Medulla oblongata (tissue), 1 donor: ENCODE data around the gene MOB3A.

Experiments used
- DNase-seq: peaks from one replicate; pipeline ENCODE4 v3.0.0-alpha.2; 2015; ENCODE audit errors: extremely low spot score

The MOB3A gene

DNA sequence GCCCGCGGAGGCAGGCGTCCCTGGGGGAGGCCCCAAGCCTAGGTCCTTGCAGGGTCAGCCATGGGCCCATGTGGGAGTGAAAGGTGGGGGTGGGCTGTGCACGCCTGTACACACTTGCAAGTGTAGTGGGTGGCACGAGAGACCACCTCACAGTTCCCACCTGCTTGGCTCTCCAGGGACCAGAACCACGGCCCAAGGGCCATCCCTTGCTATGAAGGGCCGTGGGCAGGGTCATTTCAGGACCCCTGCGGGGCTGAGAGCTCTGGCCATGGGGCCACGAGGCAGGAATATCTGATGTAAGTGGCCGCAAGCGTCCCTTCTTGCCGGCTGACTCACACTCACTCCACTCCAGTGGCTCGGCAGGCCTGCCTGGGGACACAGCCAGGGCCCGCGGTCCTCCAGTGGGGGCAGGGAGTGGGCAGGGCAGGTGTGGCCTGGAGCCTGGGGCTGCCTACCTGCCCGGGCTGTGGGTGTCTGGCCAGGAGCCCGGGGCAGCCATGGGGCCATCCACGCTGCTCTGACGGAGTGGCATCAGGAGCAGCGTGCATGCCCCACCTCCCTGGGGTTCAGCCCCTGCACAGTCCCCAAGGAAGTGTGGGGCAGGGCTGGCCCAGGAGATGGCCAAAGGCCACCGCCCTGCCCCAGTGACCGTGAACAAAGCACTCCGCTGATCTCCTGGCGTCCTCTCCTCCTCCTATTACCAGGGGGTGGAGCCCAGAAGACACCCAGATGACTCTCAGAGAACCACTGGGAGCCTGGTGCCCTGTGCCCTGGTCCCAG lies 36.5 kb downstream of the MOB3A start:
- peak; percentile 83 for DNase-seq

DNA sequence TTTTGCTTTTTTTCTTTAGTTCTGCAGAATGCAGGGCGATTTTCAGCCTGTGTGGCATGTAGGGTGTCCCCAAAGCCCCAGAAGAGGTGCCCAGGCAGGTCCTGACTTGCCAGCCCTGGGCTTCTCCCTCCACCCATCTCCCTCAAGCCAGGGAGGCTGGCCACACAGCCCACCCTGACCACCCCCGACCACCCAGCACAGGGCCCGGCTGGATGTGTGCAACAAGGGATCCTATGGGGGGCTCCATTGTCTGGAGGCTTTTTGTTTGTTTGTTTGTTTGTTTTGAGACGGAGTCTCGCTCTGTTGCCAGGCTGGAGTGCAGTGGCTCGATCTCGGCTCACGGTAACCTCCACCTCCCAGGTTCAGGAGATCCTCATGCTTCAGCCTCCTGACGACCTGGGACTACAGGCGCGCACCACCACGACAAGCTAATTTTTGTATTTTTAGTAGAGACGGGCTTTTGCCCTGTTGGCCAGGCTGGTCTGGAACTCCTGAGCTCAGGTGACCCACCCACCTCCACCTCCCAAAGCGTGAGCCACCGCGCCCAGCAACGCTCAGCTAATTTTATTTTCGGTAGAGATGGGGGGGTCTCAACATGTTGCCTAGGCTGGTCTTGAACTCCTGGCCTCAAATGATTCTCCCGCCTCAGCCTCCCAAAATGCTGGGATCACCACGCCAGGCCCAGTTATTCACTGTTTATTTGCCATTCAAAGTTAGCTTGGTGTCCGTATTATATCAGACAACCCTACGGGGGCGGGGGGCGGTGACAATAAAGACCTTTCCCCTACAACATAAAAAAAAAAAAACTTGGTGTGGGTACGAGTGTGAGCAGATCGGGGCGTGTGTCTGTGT lies 37.3 kb downstream of the MOB3A start:
- DNase-seq: no peak

DNA sequence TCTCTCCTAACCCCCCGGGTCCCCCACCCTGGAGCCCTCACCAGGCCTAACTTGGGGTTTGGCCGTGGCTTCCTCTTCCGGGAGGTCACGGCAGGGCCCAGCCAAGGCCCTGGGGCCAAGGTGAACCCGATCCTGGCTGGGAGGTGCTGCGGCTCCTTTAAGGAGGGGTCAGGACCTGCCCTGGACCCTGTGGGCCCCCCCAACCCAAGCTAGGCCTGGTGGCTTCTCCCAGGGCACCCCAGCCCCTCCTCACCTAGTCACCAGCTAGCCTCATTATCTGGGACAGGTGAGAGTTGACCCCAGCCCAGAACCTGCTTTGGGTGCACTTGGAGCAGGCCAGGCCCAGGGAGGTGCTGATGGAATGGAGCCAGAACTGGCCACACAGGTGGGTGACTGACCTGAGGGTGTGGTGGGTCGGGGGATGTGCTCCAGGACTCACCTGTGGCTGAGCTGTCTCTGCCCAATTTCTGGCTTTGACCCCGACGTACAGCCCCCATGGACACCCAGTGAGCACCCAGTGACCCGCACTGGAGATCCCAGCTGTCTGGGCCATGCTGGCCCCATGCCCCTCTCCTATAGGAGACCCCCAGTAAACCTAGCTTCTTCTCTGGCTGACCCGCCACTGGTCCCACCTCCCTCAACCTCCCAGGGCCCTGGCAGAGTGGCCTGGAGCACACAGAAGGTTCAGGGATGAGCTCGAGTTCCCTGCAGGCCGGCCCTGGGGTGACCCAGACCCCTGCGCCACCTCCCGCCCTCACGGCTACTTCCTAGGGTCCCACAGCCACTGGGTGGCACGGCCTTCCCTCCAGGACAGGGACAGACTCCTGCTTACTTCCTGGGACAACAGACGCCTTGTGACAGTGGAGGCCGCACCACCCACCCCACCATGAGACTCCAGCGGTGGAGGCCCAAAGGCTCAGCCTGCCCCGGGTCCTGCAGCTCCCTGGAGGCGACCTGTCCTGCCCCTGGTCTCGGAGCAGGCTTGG lies 38.3 kb downstream of the MOB3A start:
- DNase-seq: no peak

DNA sequence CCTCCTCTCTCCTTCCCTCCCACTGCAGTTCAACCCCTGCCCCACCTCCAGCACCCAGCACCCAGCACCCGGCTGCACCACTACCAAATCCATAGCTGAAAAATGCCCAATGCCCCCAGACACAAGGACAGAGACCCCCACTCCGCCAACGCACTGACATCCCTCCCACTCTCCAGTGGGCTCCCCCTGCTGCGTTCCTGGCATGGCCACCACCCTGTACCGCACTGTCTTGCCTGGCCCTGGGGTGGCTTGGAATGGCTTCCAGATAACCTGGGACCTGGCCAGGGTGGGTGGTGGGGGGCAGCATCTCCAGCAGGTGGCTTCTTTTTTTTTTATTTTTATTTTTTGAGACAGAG lies 39.3 kb downstream of the MOB3A start:
- no peak for DNase-seq

DNA sequence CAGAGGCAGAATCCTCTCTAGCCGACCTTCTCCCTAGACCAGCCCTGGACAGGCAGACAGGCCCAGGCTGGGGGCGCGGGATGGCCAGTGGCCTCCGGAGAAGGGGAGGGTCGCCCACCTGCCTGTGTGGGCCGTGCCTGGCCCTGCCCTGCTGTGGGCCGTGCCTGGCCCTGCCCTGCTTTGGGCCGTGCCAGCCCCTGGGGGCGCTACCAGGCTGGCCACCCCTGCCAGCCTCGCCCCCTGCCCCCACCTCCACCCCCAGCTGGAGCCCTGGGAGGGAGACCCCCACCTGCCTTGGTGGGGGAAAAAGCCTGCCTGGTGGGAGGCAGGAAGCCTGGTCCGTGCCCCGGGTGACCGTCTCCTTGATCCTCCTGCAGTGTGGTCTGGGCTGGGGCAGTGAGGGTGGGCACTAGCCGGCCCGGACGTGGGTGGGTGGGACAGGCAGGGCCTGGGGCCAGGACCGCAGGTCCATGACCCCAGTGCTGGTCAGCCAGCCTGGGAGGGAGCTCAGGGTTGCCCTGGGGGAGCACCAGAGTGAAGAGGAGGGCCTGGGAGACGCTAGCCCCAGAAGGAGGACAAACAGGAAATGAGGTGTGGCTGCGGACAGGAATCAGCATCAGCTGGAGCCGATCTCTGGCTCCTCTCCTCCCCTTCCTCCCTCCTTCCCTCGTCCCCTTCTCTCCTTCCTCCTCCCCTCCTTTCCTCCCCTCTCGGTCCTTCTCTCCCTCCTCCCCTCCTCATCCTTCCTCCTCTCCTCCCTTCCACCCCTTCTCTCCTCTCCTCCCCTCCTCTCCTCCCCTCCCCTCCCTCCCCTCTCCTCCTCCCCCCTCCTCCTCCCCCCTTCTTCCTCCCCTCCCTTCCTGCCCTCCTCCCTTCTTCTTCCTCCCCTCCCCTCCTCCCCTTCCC lies 39.9 kb downstream of the MOB3A start:
- DNase-seq: no peak

DNA sequence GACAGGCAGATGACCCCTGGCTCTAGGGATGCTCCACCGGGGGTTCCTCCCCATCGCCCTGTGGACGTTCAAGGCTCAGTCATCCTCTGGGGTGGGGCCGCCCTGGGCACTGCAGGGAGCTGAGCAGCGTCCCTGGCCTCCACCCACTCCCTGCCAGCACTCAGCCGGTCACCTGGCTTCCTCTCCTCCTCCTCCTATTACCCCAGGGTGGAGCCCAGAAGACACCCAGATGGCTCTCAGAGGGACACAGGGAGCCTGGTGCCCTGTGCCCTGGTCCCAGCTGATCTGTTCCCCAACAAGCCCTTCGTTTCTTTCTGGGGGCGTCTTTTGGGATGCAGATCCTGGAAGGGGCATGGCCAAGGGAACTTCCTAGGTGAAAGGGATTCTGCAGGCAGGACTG lies 41.4 kb downstream of the MOB3A start:
- no peak for DNase-seq

DNA sequence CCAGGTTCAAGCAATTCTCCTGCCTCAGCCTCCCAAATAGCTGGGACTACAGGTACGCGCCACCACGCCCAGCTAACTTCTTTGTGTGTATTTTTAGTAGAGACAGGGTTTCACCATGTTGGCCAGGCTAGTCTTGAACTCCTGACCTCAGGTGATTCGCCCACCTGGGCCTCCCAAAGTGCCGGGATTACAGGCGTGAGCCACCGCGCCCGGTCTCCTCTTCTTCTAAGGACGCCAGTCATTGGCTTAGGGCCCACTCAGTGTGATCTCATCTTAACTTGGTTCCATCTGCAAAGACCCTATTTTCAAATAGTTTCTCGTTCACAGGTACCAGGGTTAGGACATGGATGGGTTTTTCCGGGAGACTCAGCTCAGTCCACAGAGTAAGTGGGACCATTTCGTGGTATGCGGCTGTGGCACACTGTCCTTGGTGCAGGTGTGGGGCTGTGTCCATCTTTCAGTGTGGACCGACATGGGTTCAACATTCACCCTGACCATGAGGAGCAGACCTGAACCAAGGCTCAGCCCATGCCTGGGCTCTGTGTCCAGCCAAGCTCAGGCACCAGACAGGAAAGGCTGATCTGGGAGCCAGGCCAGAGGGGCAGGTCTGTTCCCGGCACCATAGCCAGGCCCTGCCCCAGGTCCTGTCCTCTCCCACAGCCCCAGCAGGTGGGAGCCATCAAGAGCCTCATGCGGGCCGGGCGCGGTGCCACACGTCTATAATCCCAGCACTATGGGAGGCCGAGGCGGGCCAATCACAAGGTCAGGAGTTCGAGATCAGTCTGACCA lies 42.3 kb downstream of the MOB3A start:
- no peak for DNase-seq

DNA sequence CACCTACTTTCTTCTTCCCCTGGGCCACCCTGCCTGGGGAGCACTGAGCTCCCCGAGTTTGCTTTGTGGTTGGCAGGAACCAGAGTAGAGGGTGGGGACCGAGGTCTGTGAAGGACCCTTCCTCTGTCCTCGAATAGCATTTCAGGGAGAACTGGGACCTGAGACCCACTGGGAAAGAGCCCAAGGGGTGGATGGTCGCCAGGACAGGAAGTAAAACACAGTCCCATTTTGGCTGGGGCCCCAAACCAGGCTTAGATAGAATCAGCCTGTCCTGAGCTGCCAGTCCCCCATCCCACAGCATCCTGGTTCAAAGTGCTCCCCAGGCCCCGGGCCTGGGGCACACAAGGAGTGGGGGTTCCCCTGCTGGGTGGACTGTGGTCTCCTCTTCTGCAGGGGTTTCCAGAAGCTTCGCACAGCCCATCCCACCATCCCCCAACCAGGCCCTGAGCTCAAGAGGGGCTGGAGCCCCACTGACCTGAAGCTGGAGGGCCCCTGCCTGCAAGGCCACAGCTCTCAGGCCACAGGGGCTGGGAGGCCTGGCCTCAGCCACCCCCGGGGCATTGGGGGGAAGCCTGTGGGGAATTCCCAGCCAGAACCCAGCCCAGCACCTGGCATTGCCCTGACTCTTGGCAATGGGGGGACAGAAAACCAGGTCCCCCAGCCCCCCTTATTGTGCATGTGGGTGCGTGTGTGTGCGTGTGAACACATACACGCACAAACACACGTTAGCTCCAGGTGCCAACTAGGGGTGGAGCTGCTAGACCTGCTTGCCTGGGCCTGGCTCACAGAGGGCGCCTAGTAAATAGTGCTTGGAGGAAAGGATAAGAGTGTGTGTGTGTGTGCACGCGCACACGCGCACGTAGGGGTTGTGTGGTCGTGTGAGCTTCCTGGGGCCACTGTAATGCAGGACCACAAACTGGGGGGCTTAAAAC lies 44.1 kb downstream of the MOB3A start:
- DNase-seq: no peak

DNA sequence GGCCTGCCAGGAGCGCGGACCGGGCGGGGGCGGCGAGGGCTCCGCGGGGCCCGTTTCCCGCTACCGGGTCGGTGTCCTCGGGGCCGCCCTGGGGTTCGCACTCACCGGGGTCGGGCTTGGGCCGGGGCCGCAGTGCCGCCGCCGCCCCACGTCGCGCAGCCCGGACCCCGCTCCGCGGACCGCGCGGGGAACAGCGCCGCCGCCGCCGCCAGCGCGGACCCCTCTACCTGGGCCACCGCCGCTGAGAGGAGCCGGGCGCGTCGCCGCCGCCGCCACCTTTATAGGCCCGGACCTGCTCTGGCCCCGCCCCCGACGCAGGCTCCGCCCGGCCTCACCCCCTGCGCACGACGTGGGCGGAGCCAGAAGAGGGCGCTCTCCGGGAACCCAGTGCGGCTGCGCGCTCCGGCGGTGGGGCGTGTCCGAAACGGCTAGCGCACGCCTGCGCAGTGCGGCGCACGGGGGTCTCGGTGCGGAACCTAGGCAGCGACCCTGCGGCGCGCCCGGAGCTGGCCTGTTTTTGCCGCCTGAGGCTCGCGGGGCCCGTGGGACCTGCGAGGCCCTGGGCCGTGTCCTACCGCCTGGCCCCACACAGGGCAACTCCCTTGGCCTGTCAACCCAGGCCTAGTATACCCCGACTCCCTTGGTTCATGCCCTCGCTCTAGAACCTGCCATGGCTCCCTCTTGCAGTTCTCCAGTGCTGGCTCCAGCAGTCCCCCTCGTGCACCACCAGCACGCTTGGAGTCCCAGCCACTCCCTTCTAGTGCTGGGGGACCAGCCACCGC lies 44.9 kb downstream of the MOB3A start, which contains the start of gene MKNK2:
Gene MKNK2 (minus strand): TSS at position 254 of the 782 bp plus-strand sequence. CDS start 393 bp downstream, outside the sequence.
- peak; percentile 95 for DNase-seq

DNA sequence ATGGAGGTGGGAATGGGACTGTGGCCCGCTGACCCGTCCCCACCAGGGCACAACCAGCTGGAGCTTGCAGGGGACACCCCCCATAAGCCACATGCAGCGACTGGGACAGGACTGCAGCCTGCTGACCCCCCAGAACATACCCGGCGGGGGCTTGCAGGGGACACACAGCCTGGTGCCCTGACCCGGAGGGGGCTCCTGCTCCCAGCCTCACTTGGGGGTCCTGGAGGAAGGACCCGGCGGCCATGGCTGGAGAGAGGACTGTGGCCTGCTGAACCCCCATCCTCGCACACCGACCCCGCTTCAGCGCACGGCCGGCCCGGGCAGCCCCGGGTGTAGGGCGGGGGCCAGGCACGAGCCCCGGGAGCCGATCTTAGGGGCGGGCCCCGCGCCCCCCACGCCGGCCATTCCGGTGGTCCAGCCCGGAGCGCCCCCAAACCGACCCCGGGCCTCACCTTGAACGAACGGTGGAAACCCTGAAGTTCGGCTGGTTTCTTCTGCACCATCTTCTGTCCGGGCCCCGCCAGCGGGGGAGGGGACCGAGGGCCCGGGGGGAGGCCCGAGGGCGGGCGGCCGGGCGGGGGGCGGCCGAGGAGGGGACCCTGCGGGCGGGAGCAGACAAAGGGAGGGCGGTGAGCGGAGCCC lies 45.7 kb downstream of the MOB3A start:
- DNase-seq: no peak

DNA sequence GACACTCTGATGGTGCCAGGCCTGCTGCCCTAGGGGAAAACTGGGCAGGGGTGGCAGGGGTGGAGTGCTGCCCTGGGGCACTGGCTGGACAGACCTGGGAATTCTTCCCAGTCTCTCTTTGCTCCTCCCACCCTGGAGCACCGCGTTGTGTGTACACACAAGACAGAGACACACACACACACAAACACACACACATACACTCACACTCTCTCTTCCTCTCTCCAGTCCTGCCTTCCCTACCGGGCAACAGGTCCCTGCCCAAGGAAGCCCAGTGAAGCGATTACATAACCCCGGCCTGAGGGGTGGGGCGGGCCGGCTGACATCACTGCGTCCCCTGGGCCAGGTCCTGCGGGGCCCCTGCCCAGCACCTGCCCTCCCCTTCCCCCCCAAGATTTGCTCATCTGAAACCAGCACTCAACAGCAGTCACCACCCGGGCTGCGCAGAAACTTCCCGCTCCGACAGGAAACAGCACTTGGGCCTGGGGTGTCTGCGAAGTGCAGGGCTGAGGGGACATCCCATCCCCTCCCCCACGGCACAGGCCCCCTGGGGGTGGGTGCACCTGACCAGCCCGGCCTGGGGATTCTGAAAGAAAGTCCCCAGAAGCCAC lies 46.3 kb downstream of the MOB3A start:
- DNase-seq: peak; percentile 89

DNA sequence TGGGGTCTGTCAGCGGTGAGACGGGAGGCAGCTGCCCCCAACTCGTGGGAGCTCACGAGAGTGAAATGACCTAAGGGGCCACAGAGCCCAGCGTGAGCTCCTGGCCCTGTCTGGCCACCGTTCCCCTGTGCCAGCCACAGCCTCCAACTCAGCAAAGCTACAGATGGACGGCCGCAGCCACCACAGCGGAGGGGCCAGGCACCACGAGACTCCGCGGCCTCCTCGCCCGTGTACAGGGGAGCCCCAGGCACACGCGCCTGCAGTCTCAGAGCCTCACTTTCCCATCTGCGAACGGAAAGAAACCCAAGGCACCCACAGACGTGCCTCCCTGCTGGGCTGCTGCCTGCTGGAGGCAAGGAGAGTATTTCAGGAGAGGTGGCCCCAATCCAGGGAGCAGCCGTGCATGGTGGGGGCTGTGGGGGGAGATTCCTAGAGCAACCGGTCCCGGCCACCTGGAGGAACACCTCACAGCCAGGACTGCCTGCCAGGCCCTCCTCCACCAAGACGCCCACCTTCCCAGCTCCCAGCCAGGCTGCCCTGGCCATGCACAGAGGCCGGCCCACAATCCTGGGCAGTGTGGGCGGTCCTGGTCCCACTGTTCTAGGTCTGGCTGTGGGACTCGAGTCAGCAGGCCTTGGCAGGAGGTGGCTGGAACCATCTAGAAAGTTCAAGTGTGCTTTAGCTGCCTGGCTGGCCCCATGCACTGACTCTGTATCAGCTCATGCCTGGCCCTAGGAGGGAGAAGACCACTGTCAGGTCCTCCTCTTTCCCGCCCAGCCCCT lies 47.0 kb downstream of the MOB3A start:
- no peak for DNase-seq

DNA sequence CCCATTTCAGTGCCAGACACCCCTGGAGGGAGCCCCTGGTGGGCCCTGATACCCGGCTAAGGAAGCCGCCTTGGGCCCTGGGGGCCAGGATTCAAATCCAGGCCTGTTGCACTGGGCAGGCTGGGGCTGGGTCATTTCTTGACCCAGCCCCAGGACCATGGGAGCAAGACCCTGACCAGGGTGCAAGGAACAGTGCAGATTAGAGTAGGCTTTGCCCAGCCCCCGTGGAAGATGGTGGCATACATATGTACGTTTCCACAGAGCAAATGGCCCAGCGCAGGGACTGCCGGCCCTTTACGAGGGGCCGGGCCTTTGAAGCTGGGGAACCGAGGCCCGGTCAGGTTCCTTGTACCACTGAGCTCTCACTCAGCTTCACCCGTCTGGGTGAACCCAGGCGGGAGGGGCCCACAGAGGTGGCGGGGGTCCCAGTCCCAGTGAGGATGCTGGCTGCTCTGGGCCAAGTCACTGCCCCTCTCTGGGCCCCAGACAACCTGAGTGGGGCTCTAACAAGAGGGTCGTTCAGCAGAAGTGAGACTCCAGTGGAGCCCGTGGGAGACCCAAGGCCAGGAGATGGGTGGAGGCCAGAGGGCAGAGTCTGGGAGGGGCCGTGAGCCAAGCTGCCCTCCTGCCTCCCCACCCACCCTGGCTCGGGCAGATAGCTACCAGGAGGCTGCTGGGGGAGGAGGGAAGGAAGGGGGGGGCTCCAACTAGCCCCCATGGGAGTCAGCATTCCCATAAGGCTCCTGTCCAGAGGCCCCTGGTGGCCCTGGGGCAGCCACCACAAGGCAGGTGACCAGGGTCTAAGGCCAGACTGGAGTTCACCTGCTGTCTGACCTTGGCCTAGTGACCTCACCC lies 47.8 kb downstream of the MOB3A start:
- no peak for DNase-seq

DNA sequence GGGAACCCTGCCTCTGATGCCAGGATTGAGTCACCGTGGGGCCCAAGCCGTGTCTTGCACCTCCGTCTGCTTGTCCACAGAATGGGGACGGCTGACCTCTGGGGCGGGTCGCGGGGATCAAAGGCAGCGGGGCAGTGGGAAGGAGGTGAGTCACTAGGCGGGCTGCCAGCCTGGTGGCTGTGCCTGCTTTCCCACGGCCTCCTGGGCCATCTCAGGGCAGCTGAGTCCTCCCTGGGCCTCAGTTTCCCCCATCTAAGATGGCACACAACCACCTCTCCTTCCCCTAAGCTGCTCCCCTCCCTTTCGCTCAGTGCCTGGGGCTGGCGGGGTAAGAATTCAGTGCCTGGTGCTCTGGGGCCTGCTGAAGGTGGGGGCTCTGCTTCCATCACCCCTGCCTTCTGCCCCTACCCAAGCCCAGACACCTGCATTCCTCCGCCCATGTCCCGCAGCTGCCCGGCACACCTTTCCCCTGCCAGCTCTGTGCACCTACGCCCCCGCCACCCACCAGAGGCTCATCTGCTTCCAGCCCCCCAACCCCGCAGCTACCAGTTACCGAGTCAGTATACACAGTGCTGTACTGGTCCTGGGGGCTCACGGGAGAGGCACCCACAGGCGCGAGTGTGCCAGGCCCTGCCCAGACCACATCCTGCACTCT lies 48.5 kb downstream of the MOB3A start:
- DNase-seq: no peak

DNA sequence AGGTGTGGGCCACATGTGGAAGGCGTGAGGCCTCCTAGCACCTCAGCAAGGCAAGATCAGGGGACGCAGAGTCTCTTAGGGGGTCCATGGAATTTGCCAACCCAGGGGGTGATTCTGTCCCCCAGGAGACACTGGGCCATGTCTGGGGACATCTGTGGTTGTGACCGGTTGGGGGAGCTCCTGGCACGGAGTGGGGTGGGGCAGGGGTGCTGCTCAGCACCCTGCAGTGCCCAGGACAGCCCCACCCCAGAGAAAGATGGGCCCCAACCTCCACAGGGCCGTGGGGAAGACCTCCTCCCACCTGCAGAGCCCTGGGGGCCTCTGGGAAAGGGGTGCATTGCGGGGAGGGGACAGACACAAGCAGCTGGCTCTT lies 49.1 kb downstream of the MOB3A start:
- DNase-seq: no peak
